GM18498 (cell line): ENCODE data around the gene MRPL20.
"Not testable (repeated sequence)": the region's sequence is repeated elsewhere in the genome, so short reads cannot be mapped to it uniquely, and the experiment has no call there.

Experiments used
- ATAC-seq: cut with Tn5 transposase; IDR thresholded peaks from one replicate; pipeline ENCODE4 v1.9.1; 2021; ENCODE audit warnings: mild to moderate bottlenecking, moderate library complexity; ENCODE audit not compliant: unreplicated experiment

MRPL20 gene

DNA sequence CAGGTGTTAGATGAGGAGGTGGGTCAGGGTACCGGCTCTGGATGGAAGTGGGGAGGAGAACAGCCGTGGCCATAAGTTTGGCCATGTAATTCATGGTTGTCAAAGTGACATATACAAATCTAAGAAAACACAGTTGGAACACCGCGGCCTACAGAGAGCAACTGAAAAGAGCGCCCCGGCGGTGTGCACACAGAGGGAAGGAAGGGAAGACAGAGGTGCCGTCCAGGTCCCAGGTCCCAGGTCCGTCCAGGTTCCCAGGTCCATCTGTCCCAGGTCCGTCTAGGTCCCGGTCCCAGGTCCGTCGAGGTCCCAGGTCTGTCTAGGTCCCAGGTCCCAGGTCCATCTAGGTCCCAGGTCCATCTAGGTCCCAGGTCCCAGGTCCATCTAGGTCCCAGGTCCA lies 4.5 kb upstream of the MRPL20 start:
- ATAC-seq: no peak

DNA sequence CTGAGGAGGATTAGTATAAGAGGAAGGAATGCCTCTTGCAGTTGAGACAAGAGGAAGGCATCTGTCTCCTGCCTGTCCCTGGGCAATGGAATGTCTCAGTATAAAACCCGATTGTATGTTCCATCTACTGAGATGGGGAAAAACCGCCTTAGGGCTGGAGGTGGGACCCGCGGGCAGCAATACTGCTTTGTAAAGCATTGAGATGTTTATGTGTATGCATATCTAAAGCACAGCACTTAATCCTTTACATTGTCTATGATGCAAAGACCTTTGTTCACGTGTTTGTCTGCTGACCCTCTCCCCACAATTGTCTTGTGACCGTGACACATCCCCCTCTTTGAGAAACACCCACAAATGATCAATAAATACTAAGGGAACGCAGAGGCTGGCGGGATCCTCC lies 3.1 kb upstream of the MRPL20 start:
- not testable (repeated sequence) for ATAC-seq

DNA sequence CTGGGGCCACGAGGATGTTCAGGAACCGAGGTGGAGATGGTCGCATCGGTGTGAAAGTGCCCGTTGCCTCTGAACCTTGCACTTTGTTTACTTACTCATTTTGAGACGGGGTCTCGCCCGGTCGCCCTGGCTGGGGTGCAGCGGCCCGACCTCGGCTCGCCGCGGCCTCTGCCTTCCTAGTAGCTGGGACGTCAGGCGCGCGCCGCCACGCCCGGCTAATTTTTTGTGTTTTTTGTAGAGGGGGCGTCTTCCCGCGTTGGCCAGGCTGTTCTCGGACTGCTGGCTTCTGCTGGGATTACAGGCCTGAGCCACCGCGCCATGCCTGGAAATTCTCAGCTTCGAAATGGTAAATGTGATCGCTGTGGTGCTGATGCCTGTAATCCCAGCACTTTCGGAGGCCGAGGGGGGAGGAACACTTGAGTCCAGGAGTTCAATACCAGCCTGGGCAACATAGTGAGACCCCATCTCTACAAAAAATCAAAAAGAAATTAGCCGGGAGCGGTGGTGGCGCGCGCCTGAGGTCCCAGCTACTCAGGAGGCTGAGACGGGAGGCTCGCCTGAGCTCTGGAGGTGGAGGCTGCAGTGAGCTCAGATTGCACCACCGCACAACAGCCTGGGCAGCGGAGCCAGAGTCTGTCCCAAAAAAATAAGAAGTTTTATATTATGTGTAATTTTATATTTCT lies 684 bp upstream of the MRPL20 start:
- ATAC-seq: peak; percentile 41

DNA sequence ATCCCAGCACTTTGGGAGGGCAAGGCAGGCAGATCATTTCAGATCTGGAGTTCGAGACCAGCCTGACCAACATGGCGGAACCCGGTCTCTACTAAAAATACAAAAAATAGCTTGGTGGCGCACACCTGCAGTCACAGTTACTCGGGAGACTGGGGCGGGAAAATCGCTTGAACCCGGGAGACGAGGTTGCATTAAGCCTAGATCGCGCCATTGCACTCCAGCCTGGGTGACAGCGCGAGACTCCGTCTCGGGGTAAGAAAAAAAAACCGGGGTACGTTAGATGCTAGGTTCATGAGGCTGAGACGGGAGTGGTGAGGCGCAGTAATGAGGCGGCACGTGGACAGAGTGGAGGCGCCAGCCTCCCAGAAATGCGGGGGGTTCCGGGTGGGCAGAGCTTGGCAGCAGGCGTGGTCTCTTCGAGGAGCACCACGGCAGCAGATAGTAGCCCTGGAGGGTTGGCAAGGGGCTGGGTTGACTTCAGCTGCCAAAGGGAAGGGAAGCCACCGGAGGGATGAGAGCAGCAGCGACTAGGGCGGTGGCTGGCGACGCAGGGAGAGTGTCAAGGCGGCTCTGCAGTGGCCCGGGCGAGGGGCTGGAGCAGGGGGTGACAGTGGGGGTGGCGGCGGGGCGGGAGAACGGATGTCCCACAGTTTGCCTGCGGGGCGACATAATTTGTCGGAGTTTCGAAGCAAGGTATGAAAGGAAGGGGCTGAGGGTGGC lies 832 bp downstream of the MRPL20 start:
- ATAC-seq: no peak

DNA sequence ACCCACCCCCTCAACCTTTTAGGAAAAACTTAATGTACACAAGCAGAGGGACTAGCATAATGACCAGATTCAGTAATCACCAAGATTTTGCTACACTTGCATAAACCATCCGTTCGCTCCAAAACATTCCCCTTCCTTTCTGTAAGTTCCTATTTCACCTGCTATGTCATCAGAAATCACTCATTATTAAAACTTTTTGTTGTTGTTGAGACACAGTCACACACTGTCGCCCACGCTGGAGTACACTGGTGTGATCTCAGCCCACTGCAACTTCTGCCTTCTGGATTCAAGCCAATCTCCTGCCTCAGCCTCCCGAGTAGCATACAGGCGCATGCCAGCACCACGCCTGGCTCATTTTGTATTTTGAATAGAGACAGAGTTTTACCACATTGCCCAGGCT lies 3.4 kb downstream of the MRPL20 start:
- no peak for ATAC-seq

DNA sequence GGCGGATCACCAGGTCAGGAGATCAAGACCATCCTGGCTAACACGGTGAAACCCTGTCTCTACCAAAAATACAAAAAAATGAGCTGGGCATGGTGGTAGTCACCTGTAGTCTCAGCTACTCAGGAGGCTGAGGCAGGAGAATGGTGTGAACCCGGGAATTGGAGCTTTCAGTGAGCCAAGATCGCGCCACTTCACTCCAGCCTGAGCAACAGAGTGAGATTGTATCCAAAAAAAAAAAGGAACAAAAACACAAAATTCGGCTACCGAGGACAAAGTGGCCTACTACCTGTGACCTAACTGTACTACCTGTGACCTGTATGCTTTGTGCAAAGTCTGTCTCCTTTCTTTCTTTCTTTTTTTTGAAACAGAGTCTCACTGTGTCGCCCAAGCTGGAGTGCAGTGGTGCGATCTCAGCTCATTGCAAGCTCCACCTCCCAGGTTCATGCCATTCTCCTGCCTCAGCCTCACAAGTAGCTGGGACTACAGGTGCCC lies 4.1 kb downstream of the MRPL20 start:
- ATAC-seq: not testable (repeated sequence)

DNA sequence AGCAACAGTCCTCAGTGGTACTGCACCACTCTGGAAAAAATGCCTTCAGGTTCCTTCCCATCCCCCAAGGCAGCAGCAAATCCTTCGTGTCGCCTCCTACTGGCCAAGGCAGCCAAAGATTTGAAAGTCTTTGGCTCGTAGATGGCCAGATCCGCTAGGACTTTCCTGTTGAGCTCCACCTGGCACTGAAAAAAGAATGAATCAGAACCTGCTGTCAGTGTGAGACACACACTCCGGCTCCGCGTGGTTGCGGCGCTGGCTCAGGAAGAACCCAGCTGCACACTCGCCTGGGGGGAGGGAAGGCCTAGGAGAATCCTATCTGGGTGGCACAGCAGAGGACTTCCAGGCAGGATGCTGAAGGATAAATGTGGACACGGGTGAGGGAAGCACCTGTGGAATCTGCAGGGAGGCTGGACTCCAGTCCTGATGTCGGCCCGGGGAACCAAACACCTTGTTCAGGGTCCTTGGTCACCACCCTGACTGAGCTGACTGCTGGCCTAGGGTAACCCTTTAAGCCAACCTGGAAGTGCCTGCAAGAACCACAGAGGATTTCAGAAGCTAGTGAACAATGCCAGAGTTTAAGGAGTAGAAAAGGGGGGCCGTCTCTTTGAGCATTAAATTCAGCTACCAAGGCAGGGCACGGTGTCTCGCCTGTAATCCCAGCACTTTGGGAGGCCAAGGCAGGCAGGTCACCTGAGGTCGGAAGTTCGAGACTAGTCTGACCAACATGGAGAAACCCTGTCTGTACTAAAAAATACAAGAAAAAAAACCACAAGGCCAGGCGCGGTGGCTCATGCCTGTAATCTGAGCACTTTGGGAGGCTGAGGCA lies 4.8 kb downstream of the MRPL20 start:
- ATAC-seq: no peak

DNA sequence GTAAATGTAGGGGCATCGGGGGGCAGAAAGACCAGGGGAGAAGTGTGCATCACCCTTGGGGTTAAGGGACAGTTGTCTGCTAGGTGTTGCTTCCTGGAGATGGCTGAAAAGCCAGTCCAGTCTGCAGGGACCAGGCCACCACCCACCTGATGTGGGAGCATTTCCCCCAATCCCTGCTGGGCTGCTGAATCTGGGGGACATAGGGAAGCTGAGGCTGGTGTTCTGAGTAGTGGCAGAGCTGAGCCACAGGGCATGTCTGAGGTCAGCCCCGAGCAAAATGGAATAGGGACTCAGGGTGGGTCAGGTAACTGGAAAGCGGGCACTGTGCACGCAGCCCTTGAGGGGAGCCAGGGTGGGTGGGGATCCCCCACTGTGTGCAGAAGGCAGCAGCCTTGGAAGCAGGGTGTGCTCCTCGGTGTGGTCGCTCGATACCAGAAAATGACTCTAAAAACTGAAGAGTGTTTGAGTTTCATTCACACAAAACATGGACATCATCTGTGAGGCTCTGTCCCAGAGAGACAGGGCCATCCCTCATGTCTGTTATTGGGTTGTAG lies 5.6 kb downstream of the MRPL20 start:
- ATAC-seq: no peak

DNA sequence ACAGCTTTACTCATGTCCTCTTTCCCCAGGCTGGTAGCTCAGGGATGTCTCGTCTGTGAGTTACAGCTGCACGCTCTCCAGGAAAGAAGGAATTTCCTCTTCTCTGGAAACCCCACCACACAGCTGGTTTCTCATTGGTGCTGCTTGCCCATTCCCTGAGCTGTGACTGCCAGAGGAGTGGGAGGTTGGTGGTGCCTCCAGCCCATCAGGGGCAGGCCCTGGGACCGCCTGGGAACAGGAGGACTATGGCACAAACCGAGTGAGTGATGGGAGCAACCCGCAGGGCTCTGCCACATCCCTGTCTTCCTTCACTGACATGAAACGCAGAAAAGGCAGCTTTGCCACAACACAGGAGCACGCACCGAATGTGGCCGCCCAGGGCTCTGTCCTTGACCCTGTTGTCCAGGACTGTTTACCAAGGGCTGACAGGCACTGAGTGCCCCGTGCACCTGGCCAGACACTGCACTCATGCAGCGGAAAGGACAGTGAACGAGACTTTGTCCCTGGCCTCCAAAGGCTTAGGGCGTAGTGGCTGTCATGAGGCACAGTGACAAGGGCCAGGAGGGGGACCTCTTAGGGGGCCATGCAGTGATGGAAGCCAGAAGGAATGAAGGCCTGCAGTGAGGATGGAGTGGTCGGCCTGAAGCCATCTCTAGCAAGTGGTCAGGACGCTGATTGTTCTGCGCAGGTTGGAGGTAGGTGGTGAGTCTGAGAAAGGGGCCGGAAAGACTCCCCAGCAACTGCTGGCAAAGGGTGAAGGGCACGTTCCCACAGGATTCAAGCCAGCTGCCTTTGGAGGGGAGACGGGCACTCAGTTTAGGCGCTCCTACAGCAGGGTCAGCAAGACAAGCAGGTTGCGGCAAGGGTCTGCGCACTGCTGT lies 6.3 kb downstream of the MRPL20 start:
- ATAC-seq: no peak

DNA sequence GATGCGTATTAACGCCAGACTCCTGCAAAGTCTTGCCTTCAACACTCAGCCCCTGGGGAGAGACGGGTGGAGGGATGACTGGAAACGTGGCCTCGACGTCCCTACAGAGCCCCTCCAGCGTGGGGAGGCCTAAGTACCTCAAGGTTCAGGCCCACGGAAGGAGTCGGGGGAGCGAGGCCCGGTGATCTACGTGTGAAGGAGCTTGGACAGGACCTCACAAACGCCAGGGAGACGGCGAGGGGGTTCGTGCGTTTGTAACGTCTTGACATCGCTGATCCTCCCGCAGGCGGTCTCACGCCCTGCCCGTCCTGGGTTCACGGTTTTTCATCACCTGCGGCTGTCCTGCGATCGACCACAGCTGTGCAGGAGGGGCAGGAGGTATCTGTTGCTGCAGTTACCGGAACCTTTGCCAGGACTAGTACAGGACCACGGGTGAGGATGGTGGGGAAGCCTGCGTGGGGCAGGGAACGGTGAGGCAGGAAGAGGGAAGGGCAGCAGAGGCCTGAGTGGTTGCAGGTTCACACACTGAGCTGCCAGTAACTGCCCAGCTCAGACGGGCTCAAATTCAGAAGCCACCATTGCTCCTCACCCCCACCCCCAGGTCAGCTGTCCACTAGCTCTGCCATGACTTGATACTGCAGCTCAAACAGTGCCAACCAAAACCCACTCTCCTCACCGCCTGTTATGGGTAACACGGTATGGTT lies 7.1 kb downstream of the MRPL20 start:
- ATAC-seq: no peak

GRCh38 chr1:1399187-1399871 lies 7.8 kb downstream of the MRPL20 start, which contains the start of gene CCNL2:
Gene CCNL2 (minus strand): TSS chr1:1399335. CDS start chr1:1399306, 29 bp downstream.
- ATAC-seq: peak; percentile 94

- peak; percentile 25 for ATAC-seq
Measured at GRCh38 chr1:1398677-1399186, 8.4 kb downstream of the MRPL20 start.

DNA sequence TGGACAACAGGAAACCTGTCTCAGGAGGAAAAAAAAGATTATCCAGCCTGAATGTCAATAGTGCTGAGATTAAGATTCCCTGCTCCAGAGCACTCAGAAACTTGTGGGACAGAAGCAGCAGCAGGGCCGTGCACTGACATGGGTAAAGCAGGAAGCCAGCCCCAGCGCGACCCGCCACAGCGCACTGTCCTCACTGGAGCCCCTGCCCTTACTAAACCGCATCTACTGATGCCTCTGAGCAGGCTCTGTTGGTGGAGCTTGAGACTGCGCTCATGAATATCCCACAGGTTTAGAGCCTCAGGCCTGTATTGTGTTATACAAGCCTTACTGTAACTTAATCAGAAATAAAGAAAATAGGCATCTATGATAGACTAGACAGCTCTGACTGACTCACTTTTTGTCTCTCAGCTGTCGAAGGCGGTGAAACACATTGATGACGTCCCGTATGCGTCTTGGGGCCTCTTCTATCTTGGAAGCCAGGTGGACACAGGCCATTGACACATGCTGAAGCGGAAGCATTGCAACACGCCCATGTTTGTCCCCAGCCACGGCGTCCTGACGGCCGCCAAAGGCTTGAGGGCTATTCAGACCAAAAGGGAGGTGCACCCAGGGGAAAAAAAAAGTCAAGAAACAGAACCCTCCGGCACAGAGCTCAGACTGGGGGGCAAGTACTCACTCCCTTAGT lies 9.1 kb downstream of the MRPL20 start:
- ATAC-seq: no peak

DNA sequence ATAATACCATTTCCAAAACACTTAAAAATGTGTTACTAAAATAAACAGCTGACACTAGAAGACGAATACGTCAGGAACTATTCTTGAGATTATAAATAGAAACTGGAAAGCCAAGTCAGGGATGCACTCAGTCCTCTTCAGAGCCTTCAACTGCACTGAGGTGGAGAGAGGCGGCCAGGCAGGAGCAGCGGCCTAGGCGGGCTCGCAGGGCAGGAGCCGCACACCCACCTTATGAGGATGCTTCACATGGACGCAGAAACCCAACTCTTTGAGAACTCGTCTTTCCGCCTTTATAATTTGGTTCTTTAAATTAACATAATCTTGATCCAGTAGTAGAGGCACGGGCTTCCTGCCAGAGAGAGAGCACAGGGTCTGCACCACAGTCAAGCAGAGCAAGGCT lies 11.9 kb downstream of the MRPL20 start:
- ATAC-seq: no peak

DNA sequence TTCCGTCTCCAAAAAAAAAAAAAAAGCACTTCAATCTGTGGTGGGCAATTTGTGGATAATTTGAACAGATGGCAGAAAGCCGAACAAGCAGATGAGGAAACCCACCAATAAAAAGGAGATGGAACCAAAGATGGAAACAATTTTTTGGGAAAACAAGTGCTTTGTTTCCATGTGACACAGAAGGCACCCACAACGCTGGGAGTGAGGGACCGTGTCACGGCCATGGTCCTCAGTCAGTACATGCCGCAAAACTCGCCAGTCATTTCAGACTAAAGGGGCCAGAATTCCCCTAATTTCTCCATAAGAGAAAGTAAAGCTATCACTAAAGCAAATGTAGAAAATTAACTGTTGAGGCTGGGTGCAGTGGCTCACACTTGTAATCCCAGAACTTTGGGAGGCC lies 13.0 kb downstream of the MRPL20 start:
- no peak for ATAC-seq

- no peak for ATAC-seq
Measured at GRCh38 chr1:1393428-1393827, 13.7 kb downstream of the MRPL20 start.

DNA sequence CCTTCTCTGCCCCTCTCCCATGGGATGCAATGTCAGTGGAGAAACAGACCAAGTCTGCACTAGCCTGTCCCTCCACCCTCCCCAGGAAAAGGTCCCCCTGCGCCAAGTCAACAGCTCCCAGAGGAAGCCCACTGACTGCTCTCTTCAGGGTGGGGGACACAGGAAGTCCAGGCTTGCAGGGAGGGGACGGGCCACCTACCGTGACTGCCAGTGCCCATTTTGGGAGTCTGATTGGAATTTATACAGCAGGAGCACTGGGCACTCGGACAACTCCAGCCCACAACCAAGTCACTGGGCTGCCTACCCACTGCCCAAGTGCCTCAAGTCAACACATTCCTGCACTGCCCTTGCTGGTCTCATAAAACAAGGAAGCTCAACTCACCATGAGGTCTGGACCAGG lies 14.1 kb downstream of the MRPL20 start:
- no peak for ATAC-seq

DNA sequence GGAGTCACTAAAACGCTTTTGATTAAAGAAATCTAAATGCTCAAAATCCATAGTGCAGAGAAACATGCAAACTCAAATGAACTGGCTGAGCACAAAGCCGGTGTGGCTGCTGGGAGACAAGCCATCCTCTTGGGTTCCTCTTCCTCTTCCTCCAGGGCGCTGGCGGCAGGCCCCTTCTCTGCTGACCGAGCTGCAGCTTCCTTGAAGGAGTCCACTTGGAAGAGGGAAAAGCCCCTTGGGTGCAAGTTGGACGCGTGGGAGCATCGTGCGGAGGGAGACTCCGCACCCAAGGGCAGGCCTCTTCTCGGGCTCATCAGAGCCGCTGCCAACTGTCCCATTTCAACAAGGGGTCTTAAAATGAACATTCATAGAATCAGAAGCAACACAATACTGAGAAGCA lies 15.9 kb downstream of the MRPL20 start:
- no peak for ATAC-seq
